GM18867 (cell line): ENCODE results near the gene EBF3.

Experiments used
- ATAC-seq: cut with Tn5 transposase; IDR thresholded peaks from one replicate; pipeline ENCODE4 v1.9.1; 2021; ENCODE audit warnings: mild to moderate bottlenecking, moderate library complexity; ENCODE audit not compliant: unreplicated experiment

The EBF3 gene

DNA sequence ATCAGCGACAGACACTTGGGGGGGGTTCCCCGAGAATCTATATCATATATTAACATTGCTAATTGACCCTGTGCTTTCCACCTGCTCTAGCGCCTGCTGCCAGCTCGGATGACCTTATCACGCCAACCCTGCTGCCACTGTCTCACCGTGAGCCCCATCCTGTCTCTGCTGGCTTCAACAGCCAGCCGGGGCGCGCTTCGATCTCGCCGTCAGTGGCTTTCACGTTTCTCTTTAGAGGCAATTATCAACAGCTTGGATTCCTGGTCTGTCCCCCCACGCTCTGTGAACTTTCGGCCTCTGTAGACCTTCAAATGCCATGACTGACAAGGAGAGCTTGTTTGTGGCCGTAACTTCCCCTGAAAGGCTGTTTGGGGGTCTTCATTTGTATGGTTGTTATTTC lies 123.0 kb downstream of the EBF3 start:
- no peak for ATAC-seq

- no peak for ATAC-seq
These were observed 123.9 kb downstream of the EBF3 start for GRCh38 chr10:129840196-129840590.

GRCh38 chr10:129839285-129840195 lies 124.5 kb downstream of the EBF3 start:
- ATAC-seq: no peak

DNA sequence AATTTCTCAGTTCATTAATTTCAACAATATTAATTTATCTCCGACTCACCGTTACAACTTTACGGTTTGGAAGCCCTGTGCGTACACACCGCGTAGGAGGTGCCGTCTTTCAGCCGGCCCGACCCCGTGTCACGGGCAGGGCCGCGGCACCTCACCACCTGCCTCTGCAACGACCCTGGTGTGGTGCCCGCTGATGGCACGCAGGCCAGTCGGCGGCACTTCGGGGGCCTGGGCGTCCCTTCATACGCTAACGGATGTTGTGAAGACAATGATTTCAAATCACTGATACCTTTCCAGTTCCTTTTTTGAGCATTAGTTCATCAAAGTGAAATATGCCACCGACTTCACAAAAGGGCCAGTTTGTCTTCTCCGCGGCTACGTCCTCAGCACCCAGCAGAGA lies 125.3 kb downstream of the EBF3 start:
- ATAC-seq: no peak

GRCh38 chr10:129837909-129838582 lies 126.0 kb downstream of the EBF3 start:
- no peak for ATAC-seq

DNA sequence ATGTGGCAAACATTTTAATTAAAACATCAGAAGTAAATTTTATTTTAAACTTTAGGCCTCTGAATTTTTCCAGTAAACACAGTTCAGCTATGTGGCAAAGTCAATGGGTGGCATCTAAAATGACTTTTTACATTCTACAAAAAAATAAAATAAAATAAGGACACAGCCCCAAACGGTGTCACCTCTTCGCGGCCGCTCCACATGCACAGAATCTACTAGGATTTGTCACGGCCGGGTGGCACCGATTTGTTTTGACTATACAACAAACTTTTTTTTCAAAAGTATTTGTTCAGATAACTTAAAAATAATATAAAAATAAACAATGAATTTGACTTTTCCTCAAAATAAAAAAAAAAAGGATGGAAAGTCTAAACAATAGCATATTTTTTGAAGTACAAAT lies 127.8 kb downstream of the EBF3 start:
- ATAC-seq: no peak

DNA sequence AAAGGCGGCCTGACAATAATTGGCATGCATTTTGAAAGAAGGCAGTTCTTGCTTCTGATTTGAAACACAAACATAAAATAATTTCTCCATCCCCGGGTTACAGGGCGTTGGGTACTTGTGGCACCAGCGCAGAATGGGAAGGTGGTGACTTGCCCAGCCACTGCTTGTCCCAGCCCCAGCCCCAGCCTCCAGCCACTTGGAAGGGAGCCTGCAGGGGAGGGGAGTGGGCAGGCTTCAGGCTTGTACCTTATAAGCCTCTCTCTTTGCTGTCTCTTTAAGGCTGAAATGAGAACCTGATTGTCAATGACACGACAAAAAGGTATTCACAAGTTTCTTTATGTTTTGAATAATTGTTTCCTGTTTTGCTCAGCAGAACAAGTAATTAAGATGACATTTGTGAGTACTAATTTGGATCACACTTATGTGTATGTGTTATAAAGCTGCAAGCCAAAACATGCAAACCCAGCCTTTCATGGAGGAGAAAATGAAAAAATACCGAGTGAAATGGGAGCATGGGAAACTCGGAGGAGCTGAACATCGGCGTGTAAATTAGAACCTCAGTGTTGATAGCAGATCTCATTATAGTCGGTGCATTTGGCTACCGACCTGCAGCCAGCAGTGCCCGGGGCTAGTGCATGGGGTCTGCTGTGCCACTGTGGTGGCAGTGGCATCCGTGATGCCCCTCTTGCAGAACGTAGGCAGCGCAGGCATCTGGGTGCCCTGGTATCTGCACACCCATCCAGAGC lies 129.9 kb downstream of the EBF3 start:
- no peak for ATAC-seq

DNA sequence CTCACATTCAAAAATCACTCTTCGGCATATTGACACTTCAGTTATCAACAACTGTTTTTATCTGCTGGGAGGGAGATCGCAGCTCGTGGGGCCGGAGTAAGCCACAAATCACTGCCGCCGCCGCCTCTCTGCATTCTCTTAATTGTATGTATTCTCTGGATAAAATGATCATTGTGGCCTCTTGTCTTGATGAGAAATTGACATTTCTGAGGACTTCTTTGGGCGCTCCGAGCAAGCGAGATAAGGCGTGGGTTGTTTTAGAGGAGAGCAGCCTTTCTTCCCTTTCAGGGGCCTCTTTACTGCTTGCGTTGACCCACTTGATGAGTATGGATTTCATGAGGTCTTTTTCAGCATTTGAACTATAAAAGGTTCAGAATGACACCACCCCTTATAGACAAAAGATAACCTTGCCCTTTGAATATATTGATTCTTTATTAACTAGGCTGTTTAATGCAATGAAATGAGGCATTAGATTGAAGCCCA lies 130.6 kb downstream of the EBF3 start:
- ATAC-seq: no peak

DNA sequence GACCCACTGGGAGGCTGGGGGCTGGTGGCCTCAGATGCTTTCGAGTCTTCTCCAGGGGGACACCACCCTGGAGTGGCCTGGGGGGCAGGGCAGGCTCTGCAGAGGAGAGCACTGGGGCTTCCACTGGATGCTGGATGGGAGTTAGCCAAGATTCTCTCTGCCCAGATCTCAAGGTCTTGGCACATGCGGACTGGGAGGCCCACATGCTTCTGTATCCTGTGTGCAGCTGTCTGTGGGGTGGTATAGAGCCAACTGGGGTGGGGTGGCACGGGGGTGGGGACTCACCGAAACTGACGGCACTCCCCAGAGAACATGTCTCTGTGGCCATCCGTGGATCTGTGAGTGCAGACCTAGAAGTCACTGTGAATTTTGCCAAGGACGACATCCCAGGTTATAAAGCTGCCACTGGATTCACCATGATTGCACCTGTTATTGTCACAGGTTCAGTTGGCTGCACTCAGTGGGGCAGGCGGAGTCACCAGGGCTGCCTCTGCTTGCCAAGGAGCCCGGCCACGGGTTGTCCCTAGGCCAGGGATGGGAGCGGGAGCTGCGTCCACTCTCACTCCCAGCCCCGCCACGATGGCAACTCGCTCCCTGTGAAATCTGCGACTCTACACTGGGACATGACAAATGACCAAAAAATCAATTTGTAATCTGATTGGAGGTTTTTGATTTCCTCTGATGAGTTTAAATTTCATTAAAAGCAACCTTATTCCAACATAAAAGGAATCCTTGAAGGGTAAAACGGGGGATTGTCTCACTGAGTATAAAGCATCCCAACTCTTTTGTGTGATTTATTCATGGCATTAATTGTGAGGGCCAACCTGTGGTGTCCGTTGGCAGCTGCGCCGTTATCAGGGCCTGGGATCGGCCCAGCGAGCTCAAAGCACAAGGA lies 131.3 kb downstream of the EBF3 start:
- ATAC-seq: no peak

DNA sequence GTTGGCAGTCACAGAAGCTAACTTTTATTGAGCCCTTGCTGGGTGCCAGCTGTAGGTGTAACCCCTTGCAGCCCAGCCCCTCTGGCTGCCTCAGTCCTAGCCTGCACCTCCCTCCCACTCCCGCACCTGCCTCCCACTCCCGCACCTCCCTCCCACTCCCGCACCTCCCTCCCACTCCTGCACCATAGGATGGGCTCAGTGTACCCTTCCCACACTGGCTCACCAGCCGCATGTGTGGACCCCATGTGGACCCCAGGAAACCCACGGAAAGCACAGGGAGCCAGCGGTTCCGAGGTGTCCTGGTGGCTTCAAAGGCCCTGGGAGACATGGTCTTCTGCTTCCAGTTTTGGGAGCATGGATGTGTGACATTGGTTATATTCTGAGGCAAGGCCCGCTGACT lies 132.9 kb downstream of the EBF3 start:
- no peak for ATAC-seq

- no peak for ATAC-seq
These were observed 138.2 kb downstream of the EBF3 start for GRCh38 chr10:129825826-129826225.

DNA sequence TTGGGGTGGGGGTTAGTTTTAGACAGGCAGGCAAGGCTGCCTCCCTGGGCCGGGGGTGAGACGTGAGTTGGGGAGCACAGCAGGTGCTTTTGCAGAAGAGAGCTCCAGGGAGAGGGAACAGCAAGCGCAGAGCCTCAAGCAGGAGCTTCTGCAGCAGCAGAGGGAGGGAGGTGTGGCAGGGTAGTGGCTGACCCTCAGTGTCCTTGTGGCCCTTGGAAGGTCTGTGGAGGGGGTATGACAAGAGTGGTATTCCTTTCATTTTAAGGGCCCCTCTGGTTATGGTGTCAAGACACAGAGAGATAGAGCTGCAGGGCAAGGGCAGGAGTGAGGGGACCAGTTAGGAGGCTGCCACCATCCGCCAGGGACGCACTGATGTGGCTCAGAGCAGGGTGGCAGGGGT lies 138.9 kb downstream of the EBF3 start:
- no peak for ATAC-seq

DNA sequence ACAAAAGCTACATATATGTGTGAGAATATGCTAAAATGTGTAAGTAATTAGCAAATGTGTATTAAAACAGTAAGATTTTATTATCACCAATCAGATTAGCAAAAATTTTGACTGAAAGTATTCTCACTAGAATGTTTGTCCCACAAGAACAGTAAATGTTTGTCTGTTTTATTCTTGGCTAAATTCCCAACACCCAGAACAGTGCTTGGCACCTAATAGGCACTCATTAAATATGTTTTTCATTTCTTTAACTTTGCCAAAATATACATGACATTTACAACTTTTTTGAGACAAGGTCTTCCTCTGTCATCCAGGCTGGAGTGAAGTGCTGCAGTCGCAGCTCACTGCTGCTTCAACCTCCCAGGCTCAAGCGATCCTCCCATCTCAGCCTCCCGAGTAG lies 143.6 kb downstream of the EBF3 start:
- ATAC-seq: no peak

GRCh38 chr10:129816656-129817045 lies 147.4 kb downstream of the EBF3 start:
- ATAC-seq: no peak

DNA sequence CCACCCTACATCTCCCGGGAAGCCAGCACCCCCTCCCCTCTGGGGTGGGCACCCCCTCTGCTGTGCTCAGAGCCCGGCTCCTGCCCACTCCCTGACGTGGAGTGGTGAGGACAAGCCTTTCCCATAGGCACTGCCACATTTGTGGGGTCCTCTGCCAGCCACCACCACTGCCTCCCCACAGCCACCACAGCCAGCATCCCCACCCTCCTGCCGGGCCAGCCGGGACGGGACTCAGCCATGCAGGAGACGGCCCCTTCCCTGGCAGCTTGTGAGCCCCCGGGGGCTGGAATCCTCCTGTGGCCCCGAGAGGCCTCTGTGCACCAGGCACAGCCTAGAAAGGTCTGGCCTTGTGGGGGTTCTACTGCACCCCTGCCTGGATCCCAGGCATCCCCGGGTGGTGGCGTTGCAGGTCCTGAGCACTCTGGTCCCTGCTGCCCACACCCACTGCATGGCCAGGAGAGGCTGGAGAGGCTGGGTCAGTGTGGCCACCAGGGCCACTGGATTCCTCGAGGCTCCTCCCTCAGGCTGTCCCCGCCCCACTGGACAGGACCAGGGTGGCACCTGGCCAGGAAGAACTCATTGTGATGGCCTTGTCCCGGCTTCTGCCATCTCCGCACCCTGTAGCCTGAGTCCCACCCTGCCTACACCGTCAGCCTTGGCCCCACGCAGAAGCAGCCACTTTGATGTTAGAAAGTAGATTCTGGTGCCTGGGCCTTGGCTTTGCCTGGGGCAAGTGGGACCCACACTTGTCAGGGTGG lies 148.0 kb downstream of the EBF3 start:
- ATAC-seq: no peak

- ATAC-seq: no peak
These were observed 149.1 kb downstream of the EBF3 start for GRCh38 chr10:129814681-129815646.

DNA sequence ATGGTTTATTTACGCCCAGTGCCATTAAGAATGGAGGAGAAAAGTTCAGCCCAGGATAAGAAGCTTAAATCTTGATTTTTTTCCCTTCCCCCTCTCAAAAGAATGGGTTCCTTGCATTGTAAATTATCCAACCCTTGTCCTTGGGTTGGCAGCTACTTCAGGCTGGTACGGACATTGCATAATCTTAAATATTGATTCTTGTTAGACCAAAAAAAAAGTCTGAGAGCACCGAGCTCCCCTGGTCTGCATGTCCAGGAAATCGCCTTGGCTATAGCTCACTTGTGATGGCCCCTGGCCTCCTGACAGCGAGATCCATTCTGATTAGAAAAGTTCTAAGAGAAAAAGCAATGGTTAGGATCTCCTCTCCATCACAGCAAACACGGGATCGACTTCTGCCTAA lies 151.7 kb downstream of the EBF3 start:
- ATAC-seq: no peak

DNA sequence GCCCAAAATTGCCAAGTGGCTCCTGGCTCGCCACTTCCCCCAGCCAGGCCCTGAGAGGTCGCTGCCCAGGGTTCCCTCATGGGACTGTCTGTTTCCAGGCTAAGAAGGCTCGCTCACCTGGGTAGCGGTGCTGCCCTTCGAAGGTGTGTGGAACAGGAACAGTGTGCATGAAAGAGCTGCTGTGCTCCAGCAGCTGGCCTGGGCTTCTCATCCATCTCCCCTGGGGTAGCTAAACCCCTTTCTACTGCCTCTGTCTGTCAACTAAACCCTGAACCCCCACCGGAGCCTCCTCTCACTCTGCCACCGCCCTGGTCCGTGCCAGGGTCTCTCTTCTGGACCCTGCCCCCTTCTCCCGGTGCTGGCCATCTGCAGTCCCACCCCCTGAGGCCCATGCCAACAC lies 152.9 kb downstream of the EBF3 start:
- no peak for ATAC-seq

DNA sequence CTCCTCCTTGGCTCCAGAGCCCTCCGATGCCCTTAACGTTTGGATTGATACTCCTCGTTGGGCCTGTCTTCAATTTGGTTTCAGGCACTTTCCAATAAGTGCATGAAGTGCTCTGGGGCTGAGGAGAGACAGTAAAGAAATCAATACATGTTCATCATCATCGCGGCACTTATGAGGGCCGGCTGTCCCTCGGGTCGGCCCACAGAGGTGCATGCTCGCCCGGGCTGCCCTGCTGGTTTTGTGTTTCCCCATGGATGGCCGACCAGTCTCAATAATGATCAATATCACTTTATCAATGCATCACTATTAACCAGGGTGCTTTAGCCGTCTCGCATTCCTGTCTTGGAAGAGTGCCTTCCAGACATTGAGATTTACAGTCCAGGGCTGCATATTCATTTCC lies 154.2 kb downstream of the EBF3 start:
- no peak for ATAC-seq
